Keratinocyte (primary cell): ENCODE data around the gene PCK2.

Source experiments
- CTCF ChIP-seq, 3 experiments: IDR thresholded peaks in 1 of 3; conservative IDR thresholded peaks in 1 of 3; optimal IDR thresholded peaks in 1 of 3; 2 replicates in 2 of 3; 3 replicates in 1 of 3; pipeline versions ENCODE3 to v1.5.1; 2011; ENCODE audit warnings: low read length in 3 of 3, mild to moderate bottlenecking in 3 of 3, moderate library complexity in 2 of 3, control low read depth in 1 of 3, inconsistent platforms in 1 of 3; ENCODE audit not compliant: insufficient read depth in 2 of 3; ENCODE audit errors: extremely low read depth in 1 of 3
- EZH2 ChIP-seq: IDR thresholded peaks from one replicate; pipeline ENCODE4 v1.6.1; 2012; ENCODE audit warnings: inconsistent platforms, mild to moderate bottlenecking, low read length, moderate library complexity

GRCh38 chr14:24059841-24060388 is 34.2 kb upstream of the PCK2 start:
- TF ChIP-seq CTCF (optimal IDR thresholded peaks at IDR 0.05 in 1 of 3, IDR thresholded peaks at IDR 0.05 in 1 of 3, conservative IDR thresholded peaks at IDR 0.05 in 1 of 3; ENCODE audit: extremely low read depth in 1 of 3, insufficient read depth in 2 of 3, low read length in 3 of 3) (no peak), EZH2 (no peak)
